GM18502 (cell line): ENCODE measurements around the gene GABRA5.

Experiments
- ATAC-seq: cut with Tn5 transposase; IDR thresholded peaks from one replicate; pipeline ENCODE4 v1.9.1; 2021; ENCODE audit warnings: mild to moderate bottlenecking; ENCODE audit not compliant: unreplicated experiment, poor library complexity

Gene GABRA5

DNA sequence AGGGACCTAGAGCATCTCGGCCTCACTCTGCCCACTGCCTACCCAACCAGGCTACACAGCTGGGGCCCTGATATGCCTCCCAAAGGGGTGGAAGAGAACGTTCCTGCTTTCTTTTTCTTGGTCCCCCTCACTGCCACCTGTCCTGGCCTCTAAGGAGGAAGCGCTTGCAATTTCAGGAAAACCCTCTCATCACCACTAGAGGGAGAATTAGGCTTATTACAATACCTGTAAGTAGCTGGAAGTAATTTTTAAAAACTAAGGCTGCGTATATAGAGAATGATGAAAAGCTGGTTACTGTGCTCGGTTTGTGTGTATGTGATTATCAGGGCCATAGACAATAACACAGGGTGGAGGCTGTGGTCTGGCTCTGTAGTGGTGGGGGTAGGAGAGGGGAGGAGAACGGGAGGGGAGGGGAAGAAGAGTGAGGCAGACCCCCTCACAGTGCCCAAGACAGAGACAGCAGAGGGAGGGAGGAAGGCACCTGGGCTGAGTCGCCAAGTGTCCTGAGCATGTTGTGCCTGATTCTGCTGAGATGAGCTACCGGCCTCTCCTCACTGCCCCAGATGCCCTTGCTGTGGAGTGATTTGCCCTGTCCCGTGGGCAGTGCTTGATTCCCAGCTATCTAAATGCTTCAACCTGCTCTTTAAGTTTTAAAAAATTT, 107.4 kb downstream of the GABRA5 start:
- no peak for ATAC-seq

- ATAC-seq, result no peak
Observed at GRCh38 chr15:26981492-26981891, 114.6 kb downstream of the GABRA5 start.

- ATAC-seq, result no peak
Observed at GRCh38 chr15:26983822-26984221, 117.0 kb downstream of the GABRA5 start.

GRCh38 chr15:26985050-26985449, 118.2 kb downstream of the GABRA5 start:
- no peak for ATAC-seq

- no peak for ATAC-seq
Observed at GRCh38 chr15:26996250-26996649, 129.4 kb downstream of the GABRA5 start.
